ENCODE measurements around the gene EPN3.

EPN3 gene

DNA sequence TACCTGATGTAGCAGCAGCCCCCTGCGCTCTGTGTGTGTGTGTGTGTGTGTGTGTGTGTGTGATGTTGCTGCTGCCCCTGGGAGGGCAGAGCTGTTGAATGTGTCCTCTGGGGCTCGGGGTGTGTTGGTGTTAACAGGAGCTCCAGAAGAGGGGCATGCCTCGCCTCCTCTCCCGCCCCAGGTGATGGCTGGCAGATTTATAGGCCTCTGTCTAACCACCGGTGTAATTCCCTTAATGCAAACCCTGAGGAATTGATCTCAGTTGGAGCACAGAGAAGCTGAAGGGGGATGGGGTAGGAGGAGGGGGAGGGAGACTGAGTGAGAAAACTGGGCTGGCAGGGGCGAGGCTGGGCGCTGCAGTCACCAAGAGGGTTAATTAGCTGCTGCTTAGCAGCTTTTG lies 38.0 kb downstream of the EPN3 start:
- no peak for DNase-seq

DNA sequence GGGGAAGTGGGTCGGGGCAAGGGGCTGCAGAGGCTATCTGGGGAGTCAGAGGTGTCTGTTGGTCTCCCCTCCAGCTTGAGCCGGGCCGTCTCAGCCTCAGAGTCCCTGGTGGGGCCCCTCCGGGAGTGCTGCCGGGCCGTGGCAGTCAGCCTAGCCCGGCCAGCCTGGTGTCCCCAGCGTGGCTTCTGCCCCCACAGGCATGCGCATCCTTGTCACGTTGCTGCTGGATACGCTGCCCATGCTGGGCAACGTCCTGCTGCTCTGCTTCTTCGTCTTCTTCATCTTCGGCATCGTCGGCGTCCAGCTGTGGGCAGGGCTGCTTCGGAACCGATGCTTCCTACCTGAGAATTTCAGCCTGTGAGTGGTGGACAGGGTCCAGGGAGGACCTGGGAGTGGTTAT lies 39.1 kb downstream of the EPN3 start:
- DNase-seq = no peak

DNA sequence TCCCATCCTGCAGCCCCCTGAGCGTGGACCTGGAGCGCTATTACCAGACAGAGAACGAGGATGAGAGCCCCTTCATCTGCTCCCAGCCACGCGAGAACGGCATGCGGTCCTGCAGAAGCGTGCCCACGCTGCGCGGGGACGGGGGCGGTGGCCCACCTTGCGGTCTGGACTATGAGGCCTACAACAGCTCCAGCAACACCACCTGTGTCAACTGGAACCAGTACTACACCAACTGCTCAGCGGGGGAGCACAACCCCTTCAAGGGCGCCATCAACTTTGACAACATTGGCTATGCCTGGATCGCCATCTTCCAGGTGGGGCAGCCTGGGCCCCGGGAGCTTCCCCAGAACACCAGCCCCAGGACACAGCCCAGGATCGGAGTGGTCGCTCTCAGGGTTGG lies 40.0 kb downstream of the EPN3 start:
- DNase-seq = no peak

DNA sequence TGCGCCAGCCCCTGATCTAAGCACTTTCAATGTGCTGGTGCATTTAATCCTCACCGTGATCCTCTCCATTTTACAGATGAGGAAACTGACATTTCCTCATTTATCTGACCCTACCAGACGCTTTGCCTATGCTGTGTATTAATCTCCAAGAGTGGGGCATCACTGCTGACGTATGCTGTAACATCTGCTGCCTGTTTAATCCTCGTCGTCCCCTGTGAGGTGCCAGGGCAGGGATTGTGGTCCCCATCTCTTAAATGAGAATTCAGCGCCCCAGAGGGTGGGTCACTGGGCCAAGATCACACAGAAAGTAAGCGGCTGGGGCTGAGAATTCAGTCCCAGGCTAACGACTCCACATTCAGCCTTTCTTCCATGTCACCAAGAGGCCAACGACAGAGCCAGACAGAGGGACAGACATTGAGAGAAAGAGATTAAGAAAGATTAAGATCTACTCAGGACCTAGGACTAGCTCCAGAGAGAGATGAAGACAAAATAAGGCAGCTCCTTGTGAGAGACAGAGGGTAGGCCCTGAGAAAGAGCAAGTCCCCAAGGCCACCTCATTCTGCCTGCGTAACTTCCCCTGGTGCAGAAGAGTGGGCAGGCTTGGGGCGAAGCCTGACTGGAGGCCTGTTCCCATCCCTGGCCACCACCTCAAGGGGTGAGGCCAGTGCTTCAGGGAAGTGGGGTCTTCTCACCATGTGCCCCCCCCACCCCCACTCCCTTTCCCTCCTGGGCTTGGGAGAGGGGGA lies 41.5 kb downstream of the EPN3 start:
- DNase-seq = no peak

DNA sequence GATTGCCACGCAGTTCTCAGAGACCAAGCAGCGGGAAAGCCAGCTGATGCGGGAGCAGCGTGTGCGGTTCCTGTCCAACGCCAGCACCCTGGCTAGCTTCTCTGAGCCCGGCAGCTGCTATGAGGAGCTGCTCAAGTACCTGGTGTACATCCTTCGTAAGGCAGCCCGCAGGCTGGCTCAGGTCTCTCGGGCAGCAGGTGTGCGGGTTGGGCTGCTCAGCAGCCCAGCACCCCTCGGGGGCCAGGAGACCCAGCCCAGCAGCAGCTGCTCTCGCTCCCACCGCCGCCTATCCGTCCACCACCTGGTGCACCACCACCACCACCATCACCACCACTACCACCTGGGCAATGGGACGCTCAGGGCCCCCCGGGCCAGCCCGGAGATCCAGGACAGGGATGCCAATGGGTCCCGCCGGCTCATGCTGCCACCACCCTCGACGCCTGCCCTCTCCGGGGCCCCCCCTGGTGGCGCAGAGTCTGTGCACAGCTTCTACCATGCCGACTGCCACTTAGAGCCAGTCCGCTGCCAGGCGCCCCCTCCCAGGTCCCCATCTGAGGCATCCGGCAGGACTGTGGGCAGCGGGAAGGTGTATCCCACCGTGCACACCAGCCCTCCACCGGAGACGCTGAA lies 43.2 kb downstream of the EPN3 start:
- no peak for DNase-seq

DNA sequence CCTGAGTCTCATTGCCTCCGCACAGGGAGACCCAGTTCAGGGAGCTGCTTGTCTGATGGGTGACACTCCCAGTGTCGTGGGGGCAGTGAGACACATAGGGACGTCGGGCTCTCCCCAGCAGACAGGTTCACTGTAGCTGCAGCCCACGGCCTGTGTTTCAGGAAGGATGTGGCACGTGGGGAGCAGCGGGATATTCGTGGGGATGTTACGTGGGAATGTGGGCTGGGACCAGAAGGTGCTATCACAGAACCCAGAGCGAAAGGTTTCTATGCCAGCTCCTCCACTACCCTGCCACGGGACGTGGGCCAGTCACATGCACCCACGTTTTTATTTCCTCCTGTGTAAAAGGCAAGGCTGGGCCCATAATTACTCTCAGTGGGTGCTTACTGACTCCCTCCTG lies 44.3 kb downstream of the EPN3 start:
- no peak for DNase-seq

DNA sequence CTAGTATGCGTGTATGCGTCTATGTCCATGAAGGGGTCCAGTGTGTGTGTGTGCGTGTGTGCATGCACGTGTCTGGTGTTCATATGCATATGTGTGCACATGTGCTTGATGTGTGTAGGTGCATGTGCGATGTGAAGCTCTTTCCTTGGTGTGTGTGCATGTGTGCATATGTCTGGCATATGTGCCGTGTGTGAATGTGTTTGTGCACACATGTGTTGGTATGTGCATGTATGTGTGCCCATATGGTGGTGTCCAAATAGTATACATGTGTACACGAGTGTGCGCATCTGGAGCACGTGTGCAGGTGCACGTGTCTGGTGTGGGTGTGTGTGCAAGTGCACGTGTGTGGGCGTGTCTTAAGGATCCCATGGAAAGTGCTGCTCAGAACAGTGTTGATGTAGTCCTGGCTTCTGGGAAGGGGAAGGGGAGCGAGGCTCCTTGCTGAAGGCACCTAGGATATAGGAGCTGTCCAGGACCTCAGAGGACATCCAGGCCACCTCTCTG lies 45.0 kb downstream of the EPN3 start:
- no peak for DNase-seq

DNA sequence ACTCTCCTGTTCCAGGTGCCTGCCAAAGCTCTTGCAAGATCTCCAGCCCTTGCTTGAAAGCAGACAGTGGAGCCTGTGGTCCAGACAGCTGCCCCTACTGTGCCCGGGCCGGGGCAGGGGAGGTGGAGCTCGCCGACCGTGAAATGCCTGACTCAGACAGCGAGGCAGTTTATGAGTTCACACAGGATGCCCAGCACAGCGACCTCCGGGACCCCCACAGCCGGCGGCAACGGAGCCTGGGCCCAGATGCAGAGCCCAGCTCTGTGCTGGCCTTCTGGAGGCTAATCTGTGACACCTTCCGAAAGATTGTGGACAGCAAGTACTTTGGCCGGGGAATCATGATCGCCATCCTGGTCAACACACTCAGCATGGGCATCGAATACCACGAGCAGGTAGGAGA lies 45.6 kb downstream of the EPN3 start:
- DNase-seq = no peak

DNA sequence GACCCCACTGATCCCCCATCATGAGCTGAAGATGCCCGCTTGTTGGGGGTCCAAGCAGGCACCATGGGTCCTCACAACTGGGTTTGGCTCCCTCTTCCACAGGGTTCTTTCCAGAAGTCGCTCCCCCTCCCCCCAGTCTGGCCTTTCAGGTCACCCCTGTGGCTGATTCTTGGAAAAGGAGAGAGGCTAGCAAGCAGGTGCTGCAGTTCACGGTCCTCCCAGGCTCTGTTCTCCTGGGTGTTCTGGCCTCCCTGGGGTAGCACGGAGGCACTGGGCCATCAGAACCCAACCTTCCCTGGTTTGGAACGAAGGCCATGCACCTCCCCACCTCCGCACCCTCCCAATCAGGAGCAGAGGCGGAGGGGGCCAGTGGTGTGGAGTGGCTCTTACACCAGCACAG lies 46.9 kb downstream of the EPN3 start:
- DNase-seq = no peak

DNA sequence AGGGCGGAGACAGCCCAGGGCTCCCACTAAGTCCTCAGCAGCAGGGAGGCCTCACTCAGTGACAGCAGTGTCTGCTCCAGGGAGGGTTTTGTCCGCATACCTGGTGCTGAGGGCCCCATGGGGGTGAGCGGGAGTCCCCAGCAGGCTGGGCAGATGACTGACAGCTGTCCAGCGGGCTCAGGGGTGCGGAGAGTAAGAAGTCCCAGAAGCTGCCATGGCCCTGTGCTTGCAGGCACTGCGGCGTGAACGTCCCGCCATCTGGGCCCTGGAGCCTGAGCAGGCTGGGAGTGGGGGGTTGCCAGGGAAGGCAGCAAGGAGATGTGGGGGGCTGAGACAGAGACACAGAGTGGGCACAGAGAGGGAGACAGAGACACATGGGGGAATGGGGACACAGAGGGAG lies 48.1 kb downstream of the EPN3 start:
- DNase-seq = no peak

DNA sequence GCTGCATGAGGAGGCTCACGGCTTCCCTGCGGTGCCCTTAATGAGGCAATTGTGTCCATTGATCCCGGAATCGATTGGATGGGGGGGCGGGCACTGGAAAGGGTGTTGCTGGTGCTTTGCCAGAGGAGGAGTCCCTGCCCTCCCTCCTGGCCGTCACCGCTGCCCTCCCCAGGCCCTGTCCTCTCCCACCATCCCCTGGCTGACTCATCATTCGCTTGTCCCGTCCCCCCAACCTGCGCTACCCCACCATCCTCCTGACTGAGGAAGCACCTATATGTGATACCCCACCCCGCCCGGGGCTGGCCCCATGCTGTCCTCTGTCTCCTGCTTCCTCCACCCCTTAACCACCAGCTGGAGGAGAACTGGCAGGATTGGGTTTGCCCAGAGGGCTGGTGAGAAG lies 48.8 kb downstream of the EPN3 start:
- DNase-seq = no peak

DNA sequence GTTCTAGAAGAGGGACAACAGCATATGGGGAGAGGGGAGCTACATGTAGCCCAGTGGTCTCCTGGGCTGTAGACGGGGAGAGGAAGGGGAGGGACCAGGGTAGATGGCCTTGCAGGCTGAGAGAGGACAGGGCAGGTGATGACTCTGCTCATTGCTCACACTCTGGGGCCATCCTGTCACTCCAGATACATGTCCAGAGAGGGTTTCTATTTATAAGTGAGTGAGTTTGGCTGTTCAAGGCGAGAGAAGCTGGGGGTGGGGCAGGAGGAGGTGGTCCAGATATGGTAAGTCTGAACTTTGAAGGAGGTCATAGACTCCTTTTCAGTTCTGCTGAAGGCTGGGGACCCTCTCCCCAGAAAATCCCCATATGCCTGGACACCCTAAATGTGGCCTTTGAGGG lies 50.2 kb downstream of the EPN3 start:
- no peak for DNase-seq

DNA sequence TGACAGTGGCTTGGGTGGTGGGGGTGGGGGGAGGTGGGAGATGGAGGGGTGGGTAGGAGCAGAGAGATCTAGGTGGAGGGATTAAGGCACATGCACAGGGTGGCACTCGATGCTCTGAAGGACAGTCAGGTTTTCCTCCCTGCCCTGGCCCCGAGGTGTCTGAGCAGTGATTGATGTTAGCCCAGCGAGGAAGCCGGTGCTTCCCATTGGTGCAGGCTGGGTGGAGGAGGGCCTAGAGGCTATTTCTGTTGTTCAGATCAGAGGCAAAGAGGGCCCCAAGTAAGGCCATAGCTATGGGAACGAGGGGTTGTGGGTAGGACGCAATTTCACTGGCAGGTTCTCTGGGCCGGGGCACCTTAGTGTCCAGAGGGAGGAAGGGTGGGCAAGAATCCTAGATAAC lies 51.1 kb downstream of the EPN3 start:
- DNase-seq = no peak

DNA sequence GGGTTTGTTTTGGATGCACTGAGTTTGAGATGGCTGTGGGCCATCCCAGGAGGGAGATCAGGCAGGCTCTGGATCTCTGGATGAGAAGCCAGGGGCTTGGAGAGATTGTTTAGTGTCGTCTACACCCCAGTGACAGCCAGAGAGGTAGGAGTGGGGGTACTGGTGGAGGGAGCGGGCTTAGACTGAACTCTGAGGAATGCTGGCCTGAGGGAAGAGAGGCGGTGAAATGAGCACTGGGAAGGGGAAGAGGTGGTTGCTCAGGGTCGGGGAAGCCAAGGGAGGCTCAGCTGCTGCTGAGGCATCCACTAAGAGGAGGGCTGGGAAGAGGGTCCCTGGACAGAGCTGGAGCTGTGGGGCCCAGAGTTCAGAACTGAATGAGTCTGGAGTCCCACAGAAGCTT lies 51.6 kb downstream of the EPN3 start:
- DNase-seq = no peak

DNA sequence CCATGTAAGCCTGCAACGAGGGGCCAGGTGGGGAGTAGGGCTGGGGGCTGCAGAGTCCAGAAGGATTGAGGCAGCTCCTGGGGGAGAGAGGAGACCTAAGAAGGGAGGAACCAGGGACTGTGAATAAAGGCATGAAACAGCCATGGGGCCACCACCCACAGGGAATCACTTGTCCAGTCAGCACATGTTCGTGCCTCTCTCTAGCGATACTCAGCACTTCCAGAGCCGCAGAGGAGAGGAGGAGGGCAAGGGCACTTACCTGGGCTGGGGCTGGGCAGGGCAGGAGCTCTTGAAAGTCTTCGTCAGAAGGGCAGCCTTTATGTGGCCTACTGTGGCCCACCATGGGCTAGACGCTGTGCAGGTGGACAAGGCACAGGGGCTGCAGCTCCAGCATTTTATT lies 52.2 kb downstream of the EPN3 start:
- no peak for DNase-seq

DNA sequence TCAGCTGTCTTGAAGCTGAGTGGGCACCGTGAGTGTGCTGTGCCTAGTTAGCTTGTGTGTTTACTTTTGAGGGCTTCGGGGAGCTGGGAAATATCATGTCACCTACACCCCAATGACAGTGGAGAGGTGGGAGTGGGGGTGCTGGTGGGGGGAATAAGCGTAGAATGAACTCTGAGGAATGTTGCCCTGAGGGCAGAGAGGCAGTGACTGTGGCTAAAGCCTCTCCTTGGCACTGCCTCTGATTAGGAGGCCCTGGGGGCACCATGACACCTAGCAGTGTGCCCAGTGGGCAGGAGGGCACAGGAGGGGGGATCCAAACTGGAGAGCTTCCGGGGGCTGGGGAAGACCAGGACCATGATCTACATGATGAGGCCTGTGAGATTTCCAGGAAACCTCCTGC lies 52.8 kb downstream of the EPN3 start:
- DNase-seq = no peak

DNA sequence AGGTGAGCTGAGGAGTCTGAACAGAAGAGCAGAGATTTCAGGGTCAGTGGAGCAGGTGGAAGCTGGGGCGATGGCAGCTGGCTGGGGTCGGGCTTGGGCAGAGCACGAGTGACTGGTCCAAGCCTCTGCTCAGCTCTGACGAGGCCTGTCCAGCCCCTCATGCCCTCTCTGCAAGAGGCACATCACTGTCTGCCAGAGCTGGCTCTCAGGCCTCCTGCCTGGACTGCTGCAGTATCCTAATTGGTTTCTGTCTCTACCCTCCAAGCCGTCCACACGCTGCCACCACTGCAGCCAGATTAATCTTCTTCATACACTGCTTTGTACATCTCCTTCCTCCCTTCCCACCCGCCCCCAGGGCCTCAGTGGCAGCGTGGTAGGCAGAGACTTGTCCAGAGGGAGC lies 53.4 kb downstream of the EPN3 start:
- no peak for DNase-seq

DNA sequence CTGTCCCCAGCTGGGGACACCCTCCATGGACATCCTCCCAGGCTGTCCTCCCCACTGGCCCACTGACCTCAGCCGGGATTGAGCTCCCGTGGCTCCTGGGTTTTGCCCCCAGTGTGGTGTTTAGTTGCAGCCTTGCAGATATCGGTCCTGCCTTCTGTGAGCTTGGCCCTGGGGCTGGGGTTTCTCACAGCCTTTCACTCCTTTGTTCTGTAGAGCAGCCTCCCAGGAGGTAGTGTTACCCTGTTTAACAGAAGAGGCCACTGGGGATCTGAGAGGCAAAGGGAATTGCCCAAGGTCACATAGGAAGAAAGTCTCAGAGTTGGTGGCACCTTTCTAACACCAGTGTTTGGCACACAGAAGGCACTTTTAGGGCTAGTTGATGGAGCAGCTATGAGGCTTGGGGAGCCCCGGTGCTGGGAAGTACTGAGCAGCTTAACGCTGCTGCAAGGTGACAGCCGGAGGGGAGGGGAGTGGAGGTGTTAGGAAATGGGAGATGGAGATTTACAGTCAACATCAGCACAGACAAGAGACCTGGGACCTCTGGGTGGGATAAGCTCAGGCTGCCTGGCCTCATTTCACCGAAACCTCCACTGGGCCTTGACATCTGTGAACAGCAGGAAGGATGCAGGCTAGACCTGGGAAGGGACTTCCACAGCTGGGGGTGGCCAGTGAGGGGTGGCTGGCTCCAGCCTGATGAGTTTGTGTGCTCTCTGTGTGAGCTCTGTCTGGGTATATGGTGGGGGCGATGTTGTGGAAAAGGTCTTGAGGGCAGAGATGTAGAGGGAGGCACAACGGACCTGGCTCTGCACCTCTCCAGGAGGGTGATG lies 54.1 kb downstream of the EPN3 start:
- DNase-seq = no peak

DNA sequence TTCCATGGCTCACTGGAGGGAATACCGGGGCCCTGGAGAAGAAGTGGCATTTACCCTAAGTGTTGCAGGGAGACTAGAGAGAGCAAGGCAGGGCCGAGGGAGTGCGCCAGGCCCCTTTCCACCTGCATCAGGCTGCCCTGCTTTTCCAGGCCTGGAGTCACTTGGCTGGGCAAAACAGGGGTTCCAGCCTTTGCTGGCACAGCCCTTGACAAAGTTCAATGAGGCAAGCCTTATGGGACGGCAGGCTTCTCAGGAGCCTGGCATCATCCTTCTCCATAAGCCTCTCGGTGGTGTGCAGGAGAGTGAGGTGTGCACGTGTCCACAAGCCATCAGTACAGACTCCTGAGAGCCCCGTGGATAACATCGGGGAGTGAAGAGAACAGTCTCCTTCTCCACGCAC lies 55.0 kb downstream of the EPN3 start:
- DNase-seq = no peak

DNA sequence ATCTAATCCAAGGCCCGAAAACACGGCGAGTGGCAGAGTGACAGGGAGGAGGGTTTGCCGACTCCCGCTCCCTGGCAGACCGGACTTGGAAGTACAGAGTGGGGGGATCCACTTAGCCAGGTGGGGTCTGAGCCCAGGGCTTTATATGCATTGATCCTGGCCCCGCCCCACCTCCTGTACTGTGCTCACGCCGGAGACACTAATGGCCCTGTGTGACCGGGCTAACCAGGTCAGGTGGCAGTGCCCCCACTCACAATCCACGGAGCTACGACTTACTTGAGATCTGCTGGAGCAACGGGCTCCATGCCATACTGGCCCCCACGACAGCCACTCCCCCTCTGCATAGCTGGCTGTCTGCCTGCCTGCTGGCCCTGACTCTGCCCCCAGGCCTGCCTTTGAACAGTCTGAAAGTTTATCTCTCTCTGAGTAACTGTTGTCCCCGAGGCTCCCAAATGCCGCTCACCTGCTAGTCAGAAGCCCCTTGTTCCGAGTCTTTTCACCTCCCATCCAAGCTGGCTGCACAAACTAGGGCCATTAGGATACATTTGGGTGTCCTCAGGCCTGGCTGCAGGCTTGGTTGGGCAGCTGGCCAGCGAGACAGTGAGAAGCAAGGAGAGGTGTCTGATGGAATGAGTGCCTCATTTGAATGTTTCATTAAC lies 56.0 kb downstream of the EPN3 start:
- no peak for DNase-seq

DNA sequence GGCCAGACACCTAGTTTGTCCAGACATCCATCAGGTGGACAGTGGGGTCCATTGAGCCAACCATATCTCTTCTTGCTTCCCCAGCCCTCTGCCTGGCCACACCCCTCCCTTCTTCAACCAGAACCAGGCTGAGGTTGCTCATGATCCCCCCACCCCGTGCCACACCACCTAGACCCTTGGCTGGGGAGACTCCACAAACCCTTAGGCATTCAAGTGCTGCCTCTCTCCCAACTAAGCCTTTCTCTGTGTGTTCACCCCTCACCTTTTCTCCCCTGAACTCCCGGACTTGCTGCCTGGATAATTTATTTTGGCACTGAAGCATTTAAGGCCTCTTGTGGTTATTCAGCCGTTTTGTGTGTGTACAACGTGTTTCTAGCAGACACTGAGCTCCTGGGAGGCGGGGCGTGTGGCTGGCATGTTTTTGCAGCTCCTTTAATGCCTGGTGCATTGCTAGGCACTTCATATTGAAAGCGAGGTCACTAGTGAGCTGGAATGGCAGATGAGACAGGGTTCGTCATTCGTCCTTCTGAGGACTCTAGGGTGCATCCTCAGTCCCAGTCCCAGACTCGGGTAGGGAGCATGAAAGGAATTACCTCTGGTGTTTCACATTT lies 56.7 kb downstream of the EPN3 start:
- no peak for DNase-seq

DNA sequence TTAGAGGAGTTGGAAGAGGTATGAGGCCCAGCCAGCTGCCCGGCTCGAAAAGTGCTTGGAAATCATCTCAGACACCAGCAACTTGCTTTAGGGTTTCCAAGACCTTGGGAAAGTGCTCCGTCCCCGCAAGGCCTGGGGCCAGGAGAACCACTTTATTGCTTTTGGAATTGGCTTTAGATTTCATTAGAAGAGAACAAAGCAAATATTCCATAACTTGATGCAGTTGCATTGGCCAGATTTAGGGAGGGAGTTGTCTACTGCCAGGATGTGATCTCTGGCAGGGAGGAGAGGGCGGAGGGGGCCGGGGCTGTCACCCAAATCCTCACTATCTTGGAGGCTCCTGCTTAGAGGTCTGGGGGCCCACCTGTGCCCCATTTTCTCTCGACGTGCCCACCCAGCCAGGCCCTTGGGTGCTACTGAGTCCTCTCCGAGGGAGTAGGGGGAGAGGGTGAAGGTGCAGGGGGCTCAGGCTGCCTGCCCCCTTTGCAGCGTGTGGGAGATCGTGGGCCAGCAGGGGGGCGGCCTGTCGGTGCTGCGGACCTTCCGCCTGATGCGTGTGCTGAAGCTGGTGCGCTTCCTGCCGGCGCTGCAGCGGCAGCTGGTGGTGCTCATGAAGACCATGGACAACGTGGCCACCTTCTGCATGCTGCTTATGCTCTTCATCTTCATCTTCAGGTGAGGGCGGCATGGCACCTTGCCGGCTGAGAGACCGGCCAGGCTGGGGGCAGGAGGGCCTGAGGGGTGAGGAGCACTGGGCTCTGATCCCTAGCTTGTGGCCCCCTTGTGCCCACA lies 58.6 kb downstream of the EPN3 start:
- no peak for DNase-seq

All from T-helper 1 cell (primary cell).